GM19438 (cell line): ENCODE measurements around the gene ITPR3.

ENCODE experiments used
- ATAC-seq: cut with Tn5 transposase; IDR thresholded peaks from one replicate; pipeline ENCODE4 v1.9.1; 2021; ENCODE audit warnings: low read depth; ENCODE audit not compliant: unreplicated experiment

Gene ITPR3

DNA sequence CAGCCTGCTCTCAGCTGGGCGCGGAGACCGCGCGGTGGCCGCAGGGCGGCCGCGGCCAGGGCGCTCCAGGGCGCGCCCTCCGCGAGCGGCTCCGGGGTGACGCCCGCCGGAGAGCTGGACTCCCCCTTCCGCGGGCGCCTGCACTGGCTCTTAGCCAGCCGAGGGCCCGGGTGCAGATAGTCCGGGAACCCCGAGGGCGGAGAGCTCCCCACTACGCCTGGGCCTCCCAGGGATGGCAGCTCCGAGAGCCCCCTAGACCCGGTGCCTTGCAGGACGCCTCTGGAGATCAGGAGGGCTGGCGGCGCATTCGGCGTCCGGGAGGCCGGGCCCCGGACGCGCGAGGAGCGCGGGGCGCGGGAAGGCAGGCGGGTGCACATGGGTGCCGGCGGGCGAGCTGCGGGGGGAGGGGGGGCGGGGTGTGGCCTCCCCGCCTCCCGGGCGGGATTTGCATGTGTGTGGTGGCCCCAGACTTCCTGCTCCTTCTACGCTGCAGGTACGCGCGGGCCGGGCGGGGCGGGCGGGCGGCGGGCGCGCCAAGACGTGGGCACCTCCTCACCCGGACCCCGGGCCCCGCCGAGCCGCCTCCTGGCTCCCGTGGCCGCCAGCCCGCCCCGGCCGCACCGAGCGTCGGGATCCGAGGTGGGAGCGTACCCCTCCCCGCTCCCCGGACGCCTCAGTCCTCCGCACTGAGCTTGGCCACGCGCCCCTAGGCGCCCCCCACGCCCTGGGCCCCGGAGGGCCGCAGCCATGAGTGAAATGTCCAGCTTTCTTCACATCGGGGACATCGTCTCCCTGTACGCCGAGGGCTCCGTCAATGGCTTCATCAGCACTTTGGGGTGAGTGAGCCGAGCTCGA lies at the start of gene ITPR3:
Gene ITPR3 (plus strand): TSS at position 467 of the 855 bp plus-strand sequence. CDS start 281 bp downstream, at position 748.
- ATAC-seq: peak; percentile 72

DNA sequence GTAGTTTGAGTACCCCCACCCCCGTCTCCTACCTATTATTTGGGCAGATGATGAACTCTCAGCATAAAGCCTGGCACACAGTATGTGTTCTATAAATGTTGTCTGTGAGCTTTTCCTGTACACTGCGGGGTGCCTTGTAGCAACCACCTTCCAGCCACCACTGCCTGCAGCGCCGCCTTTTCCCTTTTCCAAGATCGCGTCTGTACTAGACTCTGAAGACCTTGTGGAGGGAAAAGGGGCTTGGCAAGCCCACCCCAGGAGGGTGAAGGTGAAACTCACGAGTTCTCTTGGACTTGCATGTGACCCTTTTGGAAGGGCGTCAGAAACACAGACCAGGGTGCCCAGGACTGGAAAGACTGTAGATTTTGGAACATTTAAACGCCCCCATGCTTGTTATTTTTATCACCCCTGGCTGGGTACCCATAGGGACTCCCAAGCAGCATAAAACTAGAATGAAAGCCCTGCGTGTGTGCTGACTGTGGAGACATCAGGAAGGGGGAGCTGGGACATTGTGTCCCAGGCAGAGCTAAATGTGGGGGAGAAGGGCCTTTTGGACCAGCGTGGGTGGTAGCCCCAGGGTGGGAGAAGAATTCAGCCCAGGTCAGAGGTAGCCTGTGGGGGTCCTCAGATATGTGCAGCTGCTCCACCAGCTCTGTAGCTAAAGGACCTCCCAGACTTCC lies 49.3 kb upstream of the ITPR3 start:
- no peak for ATAC-seq

DNA sequence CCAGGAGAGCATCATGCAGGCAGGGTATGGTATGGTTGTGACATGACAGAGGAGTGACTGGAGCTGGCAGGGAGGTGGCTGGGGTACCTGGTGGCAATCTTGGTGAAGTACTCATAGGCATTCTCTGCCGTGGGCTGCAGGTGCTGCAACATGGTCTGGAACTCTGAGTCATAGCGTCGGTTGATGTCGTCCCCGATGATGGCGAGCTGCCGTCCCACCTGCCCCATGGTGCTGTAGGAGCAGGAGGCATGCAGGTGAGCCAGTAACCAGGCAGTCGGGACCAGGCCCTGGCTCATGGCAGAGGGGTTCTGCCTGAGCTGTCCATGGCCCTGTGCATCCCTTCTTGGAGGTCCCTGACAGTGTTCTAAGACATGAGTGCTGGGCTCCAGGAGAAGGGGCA lies 45.9 kb upstream of the ITPR3 start:
- ATAC-seq: no peak

GRCh38 chr6:33576668-33577067 lies 44.5 kb upstream of the ITPR3 start:
- ATAC-seq: no peak

DNA sequence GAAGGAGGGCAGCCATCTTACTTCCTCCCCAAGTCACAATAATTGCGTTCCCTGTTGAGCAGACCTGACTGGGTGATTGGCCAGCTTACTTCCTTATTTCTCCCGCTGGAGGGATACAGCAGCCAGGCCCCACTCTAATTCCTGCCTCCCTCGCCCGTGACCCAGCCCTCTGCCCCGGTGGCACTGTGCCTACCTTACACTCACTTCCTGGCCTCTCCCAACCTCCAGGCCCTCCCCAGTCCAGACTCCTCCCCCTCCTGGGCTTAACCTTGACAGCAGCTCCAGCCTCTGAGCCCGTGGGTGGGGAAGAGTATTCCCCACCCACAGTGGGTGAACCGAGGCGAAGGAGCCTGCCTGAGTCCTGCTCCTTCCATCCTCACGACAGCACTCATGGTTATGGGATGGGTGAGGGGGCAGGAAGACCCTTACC lies 44.0 kb upstream of the ITPR3 start:
- no peak for ATAC-seq

GRCh38 chr6:33577718-33578117 lies 43.4 kb upstream of the ITPR3 start:
- ATAC-seq: no peak

- no peak for ATAC-seq
Measured at GRCh38 chr6:33578164-33578563, 43.0 kb upstream of the ITPR3 start.

GRCh38 chr6:33578588-33579011 lies 42.5 kb upstream of the ITPR3 start:
- no peak for ATAC-seq

- ATAC-seq: peak; percentile 79
Measured at GRCh38 chr6:33579828-33580714, 41.1 kb upstream of the ITPR3 start, which contains the start of gene BAK1. TSS of gene BAK1 (minus strand) at chr6:33580276. CDS start at chr6:33577604, 2,672 bp downstream.

- no peak for ATAC-seq
Measured at GRCh38 chr6:33581186-33581585, 39.9 kb upstream of the ITPR3 start.

- ATAC-seq: no peak
Measured at GRCh38 chr6:33583591-33584155, 37.4 kb upstream of the ITPR3 start.

DNA sequence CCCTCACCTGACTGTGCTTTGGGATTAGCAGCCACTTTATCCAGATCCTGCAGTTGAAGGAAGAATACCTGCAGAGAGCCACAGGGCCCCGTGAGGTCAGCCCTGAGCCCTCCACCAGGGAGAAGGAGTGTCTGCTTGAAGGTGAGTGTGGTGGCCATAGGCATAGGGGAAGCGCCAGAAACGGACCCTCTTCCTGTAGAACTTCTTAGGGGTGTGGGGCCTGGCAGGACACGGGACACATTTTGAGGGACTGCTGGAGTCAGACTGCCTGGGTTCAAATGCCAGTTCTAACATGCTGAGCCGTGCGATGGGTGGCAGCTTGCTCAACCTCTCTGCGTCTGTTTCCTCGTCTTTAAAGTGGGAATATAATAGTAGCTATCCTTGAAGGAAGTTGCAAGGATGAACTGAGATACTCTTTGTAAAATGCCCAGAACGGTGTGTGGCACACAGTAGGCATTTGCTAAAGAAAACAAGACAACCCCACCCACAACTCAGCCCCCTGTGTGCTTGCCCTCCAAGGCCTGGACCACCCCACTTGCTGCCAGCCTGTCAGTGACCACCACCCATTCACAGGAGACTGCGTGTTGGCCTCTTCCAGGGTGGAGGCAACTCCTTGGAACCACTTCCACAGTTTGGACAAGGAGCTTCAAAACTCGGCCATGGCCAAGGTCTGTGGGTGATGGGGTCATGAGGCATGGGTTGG lies 36.3 kb upstream of the ITPR3 start:
- ATAC-seq: no peak

- peak; percentile 58 for ATAC-seq
Measured at GRCh38 chr6:33585403-33586107, 35.6 kb upstream of the ITPR3 start.

DNA sequence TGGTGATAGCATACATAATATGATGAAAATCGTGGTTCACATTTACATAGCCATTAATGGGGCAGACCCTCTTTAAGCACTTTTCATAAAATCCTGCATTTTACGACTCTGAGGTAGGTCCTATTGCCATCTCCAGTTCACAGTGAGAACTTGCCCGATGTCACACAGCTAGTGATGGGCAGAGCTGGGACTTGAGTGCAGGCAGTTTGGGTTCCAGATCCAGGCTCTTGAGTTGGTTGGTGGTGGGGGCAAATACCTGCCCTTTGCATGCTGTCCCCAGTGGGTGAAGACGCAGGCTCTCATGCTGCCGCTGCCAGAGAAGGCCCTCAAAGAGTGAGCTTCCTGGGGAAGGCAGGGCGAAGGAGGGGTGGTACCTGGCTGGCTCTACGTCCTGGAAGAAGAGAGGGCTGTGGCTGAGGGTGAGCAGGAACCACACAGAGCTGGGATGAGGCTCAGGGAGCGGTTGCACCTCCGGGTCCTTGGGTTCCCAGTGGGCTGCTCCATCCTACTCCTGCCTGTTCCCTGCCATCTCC lies 34.9 kb upstream of the ITPR3 start:
- no peak for ATAC-seq

DNA sequence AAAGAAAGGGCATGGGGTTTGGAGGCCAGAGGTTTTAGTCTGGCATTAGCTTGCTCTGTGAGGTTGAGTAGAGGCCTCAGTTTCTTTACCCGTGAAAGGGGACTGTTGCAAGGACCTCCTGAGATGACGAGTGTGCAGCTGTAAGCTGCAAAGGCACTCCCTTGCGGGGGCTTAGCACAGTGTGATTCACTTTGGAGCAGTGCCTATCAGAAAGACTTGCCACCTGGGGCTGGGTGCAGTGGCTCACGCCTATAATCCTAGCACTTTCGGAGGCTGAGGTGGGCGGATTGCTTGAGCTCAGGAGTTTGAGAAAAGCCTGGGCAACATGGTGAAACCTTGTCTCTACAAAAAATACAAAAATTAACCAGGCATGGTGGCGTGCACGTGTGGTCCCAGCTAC lies 33.6 kb upstream of the ITPR3 start:
- no peak for ATAC-seq

DNA sequence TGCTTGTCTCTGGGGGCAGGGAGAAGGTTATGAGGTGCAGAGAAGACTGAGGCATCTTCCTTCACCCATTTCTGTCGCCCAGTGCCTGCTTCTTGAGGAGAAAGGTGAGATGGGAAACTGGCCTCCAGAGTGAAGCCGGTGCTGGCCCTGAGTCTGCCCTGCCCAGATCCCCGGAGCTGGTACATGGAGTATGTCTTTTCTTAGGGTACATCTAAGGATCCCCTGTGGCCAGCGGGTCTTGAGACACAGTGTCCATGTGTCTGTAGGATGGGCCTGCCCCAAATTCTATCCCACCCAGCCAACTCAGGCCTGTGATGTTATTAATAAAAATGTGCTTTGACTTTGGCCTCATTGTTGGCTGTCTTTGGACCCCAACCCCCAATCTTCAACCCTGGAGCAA lies 32.2 kb upstream of the ITPR3 start:
- no peak for ATAC-seq

DNA sequence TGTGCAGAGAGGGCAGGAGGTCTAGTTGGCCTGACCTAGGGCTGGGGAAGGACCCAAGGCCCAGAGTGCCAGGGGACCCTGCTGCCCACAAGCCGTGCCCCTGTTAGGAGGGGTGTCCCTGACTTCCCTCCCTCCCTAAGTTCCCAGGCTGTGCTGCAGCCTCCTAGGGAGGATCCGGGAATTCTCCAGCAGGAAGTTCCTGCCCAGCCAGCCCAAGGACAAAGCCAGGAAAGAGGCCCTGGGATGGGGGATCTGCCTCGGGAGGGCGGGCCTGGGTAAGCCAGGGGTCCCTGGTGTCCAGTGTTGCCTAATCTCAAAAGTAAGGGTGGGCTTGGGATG lies 31.8 kb upstream of the ITPR3 start:
- no peak for ATAC-seq

GRCh38 chr6:33589731-33590530 lies 31.2 kb upstream of the ITPR3 start:
- ATAC-seq: no peak
